Measurements from ENCODE around the gene ZNF22. TPM values are rescaled to one million over a fixed set of nuclear protein-coding genes. Genes with fewer than 3 reads are reported as not detected.
A peak's percentile ranks its signal among the peaks of the same experiment; 100 is the strongest.

The ZNF22 gene
- total and polyA plus RNA-seq, 12 donors, result 11.0 to 17.2 (median 15.6) TPM

DNA sequence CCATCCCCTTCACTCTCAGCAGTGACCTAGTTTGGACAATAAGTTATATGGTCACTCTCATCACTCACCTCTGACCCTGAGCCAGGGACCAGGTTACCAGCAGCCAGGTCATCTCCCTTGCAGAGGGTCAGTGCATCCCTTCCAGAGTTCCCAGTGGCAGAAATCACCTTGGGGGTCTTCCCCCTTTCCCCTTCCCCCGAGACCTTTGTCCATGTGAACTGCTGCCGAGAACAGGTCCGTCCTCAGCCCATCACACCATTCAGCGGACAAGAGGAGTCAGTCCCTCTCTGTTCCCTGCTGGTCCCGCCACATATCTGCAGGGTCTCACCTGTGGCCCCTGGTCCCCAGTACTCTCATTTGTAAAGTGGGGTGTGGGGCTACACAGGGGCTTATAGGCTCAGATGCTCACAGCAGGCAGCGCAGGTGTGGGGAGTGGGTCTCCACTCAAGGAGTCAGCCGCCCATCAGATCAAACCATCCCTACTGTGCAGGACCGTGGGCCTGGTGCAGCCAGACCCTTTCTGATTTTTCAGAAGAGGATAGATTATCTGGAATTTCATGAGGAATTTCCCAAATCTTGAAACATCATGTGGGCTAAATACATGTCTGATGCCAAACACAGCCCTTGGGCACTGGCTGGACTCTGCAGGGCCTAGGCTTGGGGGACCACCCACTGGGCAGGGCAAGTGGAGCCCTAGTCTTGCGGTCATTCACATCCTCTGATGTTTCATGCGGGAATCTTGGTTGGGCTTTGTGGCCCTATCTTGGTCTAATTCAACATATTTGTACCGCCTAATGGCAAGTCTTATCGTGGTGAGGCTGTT is 28.6 kb upstream of the ZNF22 start:
- Histone ChIP-seq H3K27ac (peak overlapping the region in 8 of 10 donors; percentile 88 to 97 (median 92)), H3K27me3 (no peaks in the 10 kb centered on the region), H3K4me1 (peaks cover 43 to 87% (median 74%) of the 10 kb centered on the region in 9 donors), H3K4me3 (no peak overlapping the region), H3K36me3 (peaks cover 0 to 61% (median 17%) of the 10 kb centered on the region in 9 donors), H3K9me3 (no peaks in the 10 kb centered on the region)
- DNase-seq (no peak), ATAC-seq (no peak)
- WGBS, 2 donors, result 96 to 99% methylated on average over 12 of the region's 12 CpGs
- intact Hi-C loops (cut with DNase I), result loop anchor here in 3 of 10 donors (5.0 to 10.0 kb wide), 3 partner anchors 35 to 97 kb away; no protein-coding TSS in a partner anchor
- TF ChIP-seq, protein P1, sequence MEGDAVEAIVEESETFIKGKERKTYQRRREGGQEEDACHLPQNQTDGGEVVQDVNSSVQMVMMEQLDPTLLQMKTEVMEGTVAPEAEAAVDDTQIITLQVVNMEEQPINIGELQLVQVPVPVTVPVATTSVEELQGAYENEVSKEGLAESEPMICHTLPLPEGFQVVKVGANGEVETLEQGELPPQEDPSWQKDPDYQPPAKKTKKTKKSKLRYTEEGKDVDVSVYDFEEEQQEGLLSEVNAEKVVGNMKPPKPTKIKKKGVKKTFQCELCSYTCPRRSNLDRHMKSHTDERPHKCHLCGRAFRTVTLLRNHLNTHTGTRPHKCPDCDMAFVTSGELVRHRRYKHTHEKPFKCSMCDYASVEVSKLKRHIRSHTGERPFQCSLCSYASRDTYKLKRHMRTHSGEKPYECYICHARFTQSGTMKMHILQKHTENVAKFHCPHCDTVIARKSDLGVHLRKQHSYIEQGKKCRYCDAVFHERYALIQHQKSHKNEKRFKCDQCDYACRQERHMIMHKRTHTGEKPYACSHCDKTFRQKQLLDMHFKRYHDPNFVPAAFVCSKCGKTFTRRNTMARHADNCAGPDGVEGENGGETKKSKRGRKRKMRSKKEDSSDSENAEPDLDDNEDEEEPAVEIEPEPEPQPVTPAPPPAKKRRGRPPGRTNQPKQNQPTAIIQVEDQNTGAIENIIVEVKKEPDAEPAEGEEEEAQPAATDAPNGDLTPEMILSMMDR (IDR thresholded peaks at IDR 0.05), result no peak

- 59 to 70% methylated on average over 6 of the region's 6 CpGs for WGBS, 2 donors
- intact Hi-C loops (cut with DNase I), result loop anchor here in 3 of 10 donors (5.0 to 10.0 kb wide), 3 partner anchors 36 to 98 kb away; no protein-coding TSS in a partner anchor
These were observed 27.8 kb upstream of the ZNF22 start for GRCh38 chr10:44972874-44973306.

GRCh38 chr10:44973323-44974081 is 27.2 kb upstream of the ZNF22 start:
- intact Hi-C loops (cut with DNase I), result loop anchor here in 6 of 10 donors (1.0 to 10.0 kb wide), 6 partner anchors 13 to 99 kb away; no protein-coding TSS in a partner anchor

More at GRCh38 chr10:44972874-44973306, 27.8 kb upstream of the ZNF22 start:
- Histone ChIP-seq H3K27me3 (no peaks in the 10 kb centered on the region), H3K4me1 (peaks cover 36 to 87% (median 73%) of the 10 kb centered on the region in 9 donors), H3K4me3 (no peak overlapping the region), H3K36me3 (peaks cover 0 to 66% (median 21%) of the 10 kb centered on the region in 9 donors), H3K9me3 (no peaks in the 10 kb centered on the region), H3K27ac (peak overlapping the region; percentile 42 to 97 (median 91))
- no peak for ATAC-seq
- no peak for DNase-seq
- TF ChIP-seq, protein P1 (IDR thresholded peaks at IDR 0.05), result no peak

More at GRCh38 chr10:44973323-44974081, 27.2 kb upstream of the ZNF22 start:
- ATAC-seq, result no peak
- Histone ChIP-seq H3K4me1 (peaks cover 33 to 87% (median 72%) of the 10 kb centered on the region in 9 donors), H3K27ac (peak overlapping the region; percentile 42 to 97 (median 91)), H3K27me3 (no peaks in the 10 kb centered on the region), H3K36me3 (peaks cover 0 to 68% (median 21%) of the 10 kb centered on the region in 9 donors), H3K9me3 (no peaks in the 10 kb centered on the region), H3K4me3 (no peak overlapping the region)
- TF ChIP-seq, protein P1 (IDR thresholded peaks at IDR 0.05), result no peak
- DNase-seq, result no peak
- WGBS, 2 donors, result 60 to 62% methylated on average over 18 of the region's 18 CpGs
